GM12878 (cell line): ENCODE data around the gene DNMT3L. TPM values are rescaled to one million over a fixed set of nuclear protein-coding genes. Genes with fewer than 3 reads are reported as not detected.
A peak's percentile ranks its signal among the peaks of the same experiment; 100 is the strongest.

ENCODE experiments used
- ATAC-seq: fragments of 200-7000 bp; cut with Tn5 transposase; 3 replicates; pipeline ENCODE4 v1.9.1; 2020; ENCODE audit warnings: mild to moderate bottlenecking, moderate library complexity
- BruUV-seq: library from RNA; stranded (reverse); fragments of 400-500 nt; replicated peaks from 2 replicates; lab custom pipeline; 2021; lab: Mats Ljungman, UMichigan
- CTCF ChIA-PET: fragments of 300-600 bp; sonication (Branson Sonifier 250); formaldehyde crosslinking; extraction: SDS; loops from one replicate; lab custom pipeline; 2021; ENCODE audit warnings: inconsistent platforms; lab: Yijun Ruan, JAX
- POLR2A ChIA-PET: fragments of 350-600 bp; formaldehyde crosslinking; extraction: SDS; loops from one replicate; lab custom pipeline; 2021; ENCODE audit warnings: inconsistent platforms; lab: Charles Lee
- RAD21 ChIA-PET: fragments of 300-600 bp; sonication (Branson Sonifier 250); formaldehyde crosslinking; loops from one replicate; lab custom pipeline; 2023; ENCODE audit warnings: antibody characterized with exemption; ENCODE audit not compliant: unreplicated experiment; lab: Charles Lee
- SMC1A ChIA-PET: fragments of 300-600 bp; sonication (Branson Sonifier 250); formaldehyde crosslinking; loops from one replicate; lab custom pipeline; 2023; ENCODE audit not compliant: unreplicated experiment, uncharacterized antibody; lab: Charles Lee
- DNase-seq: peaks from one replicate; pipeline ENCODE4 v3.0.0-alpha.2; 2011; ENCODE audit warnings: low read depth, low spot score
- FAIRE-seq: peaks from 3 replicates; lab custom pipeline; 2011; peaks lifted over from hg19 to GRCh38; lab: Jason Lieb, UNC
- H2AFZ ChIP-seq: 2 replicates; pipeline ENCODE4 v1.6.0; 2011; ENCODE audit warnings: low read depth, low read length, control low read depth; ENCODE audit not compliant: control insufficient read depth
- H3K27ac ChIP-seq: 2 replicates; pipeline ENCODE4 v1.5.1; 2011; ENCODE audit warnings: control low read depth; ENCODE audit not compliant: control insufficient read depth, insufficient read depth
- H3K27me3 ChIP-seq, 2 experiments: replicated peaks in 1 of 2; 2 replicates each; pipeline versions ENCODE4 v1.6.0 to v1.6.1; 2011; ENCODE audit warnings: low read length in 1 of 2; ENCODE audit not compliant: control insufficient read depth in 2 of 2, insufficient read depth in 2 of 2
- H3K36me3 ChIP-seq, 2 experiments: 2 replicates each; pipeline ENCODE4 v1.5.1; 2011; ENCODE audit warnings: low read length in 1 of 2; ENCODE audit not compliant: control insufficient read depth in 2 of 2, insufficient read depth in 2 of 2
- H3K4me1 ChIP-seq: 2 replicates; pipeline ENCODE4 v1.6.1; 2011; ENCODE audit warnings: mild to moderate bottlenecking, low read length, moderate library complexity, mixed read lengths; ENCODE audit not compliant: control insufficient read depth, insufficient read depth
- H3K4me2 ChIP-seq: 2 replicates; pipeline ENCODE4 v1.6.0; 2011; ENCODE audit warnings: control low read depth; ENCODE audit not compliant: control insufficient read depth, insufficient read depth
- H3K4me3 ChIP-seq: fragments of 200-600 bp; sonication (generic); 2 replicates; pipeline ENCODE4 v1.5.1; 2016
- H3K79me2 ChIP-seq: 2 replicates; pipeline ENCODE4 v1.6.0; 2011; ENCODE audit warnings: low read length; ENCODE audit not compliant: control insufficient read depth, insufficient read depth
- H3K9ac ChIP-seq: 2 replicates; pipeline ENCODE4 v1.8.0; 2011; ENCODE audit warnings: low read length, control low read depth, mixed read lengths; ENCODE audit not compliant: control insufficient read depth, insufficient read depth
- H3K9me3 ChIP-seq: replicated peaks from 3 replicates; pipeline ENCODE4 v1.5.1; 2011; ENCODE audit warnings: mild to moderate bottlenecking, low read length; ENCODE audit not compliant: control insufficient read depth, insufficient read depth
- H4K20me1 ChIP-seq: 2 replicates; pipeline ENCODE4 v1.6.0; 2011; ENCODE audit not compliant: control insufficient read depth, insufficient read depth
- ATF3 ChIP-seq: IDR thresholded peaks from 2 replicates; pipeline ENCODE4 v1.6.1; 2011; ENCODE audit warnings: low read depth, mild to moderate bottlenecking, low read length, moderate library complexity, borderline replicate concordance; ENCODE audit errors: extremely low read depth
- DPF2 ChIP-seq: fragments of 450-650 bp; IDR thresholded peaks from 2 replicates; pipeline ENCODE4 v1.6.1; 2017; ENCODE audit warnings: mild to moderate bottlenecking
- ELK1 ChIP-seq: IDR thresholded peaks from 2 replicates; pipeline ENCODE4 v1.6.1; 2012; ENCODE audit warnings: low read depth, low read length, improper control_type of control experiment
- GATAD2B ChIP-seq: fragments of 450-650 bp; conservative IDR thresholded peaks from 2 replicates; pipeline ENCODE4 v1.6.1; 2017; ENCODE audit warnings: low read depth, mild to moderate bottlenecking, moderate library complexity
- HDAC2 ChIP-seq: fragments of 200-600 bp; sonication (generic); IDR thresholded peaks from 2 replicates; pipeline ENCODE4 v1.6.1; 2017
- IKZF1 ChIP-seq: fragments of 450-650 bp; conservative IDR thresholded peaks from 2 replicates; pipeline ENCODE4 v1.6.1; 2017; ENCODE audit warnings: antibody characterized with exemption, mild to moderate bottlenecking
- KDM1A ChIP-seq: fragments of 200-600 bp; sonication (generic); IDR thresholded peaks from 2 replicates; pipeline ENCODE4 v1.6.1; 2016; ENCODE audit warnings: borderline replicate concordance
- NFIC ChIP-seq: IDR thresholded peaks from 2 replicates; pipeline ENCODE4 v1.6.1; 2012; ENCODE audit warnings: low read depth, mild to moderate bottlenecking, inconsistent platforms, low read length, moderate library complexity
- NFYB ChIP-seq: IDR thresholded peaks from 2 replicates; pipeline ENCODE4 v1.6.1; 2011; ENCODE audit warnings: low read depth, mild to moderate bottlenecking, low read length, improper control_type of control experiment, moderate library complexity; ENCODE audit not compliant: insufficient read depth
- PAX5 ChIP-seq: IDR thresholded peaks from 2 replicates; pipeline ENCODE4 v1.6.1; 2011; ENCODE audit warnings: low read depth, low read length, borderline replicate concordance
- REST ChIP-seq: IDR thresholded peaks from 2 replicates; pipeline ENCODE4 v1.6.1; 2012; ENCODE audit warnings: mild to moderate bottlenecking, low read depth, low read length
- STAT3 ChIP-seq: IDR thresholded peaks from 2 replicates; pipeline ENCODE4 v1.6.1; 2011; ENCODE audit warnings: low read depth, low read length, improper control_type of control experiment
- TARDBP ChIP-seq: IDR thresholded peaks from 2 replicates; pipeline ENCODE4 v1.6.1; 2016; ENCODE audit warnings: borderline replicate concordance
- TCF3 ChIP-seq: IDR thresholded peaks from 2 replicates; pipeline ENCODE4 v1.6.1; 2012; ENCODE audit warnings: low read depth, mild to moderate bottlenecking, low read length, borderline replicate concordance; ENCODE audit not compliant: insufficient read depth
- YBX1 ChIP-seq: fragments of 450-650 bp; IDR thresholded peaks from 2 replicates; pipeline ENCODE4 v1.6.1; 2016; ENCODE audit warnings: antibody characterized with exemption
- ZSCAN29 ChIP-seq: fragments of 450-650 bp; IDR thresholded peaks from 2 replicates; pipeline ENCODE4 v1.6.1; 2017; ENCODE audit warnings: mild to moderate bottlenecking, moderate library complexity
- WGBS: methylation state at CpG from one replicate; pipeline ENCODE4 v1.1.6; 2016; ENCODE audit warnings: low lambda C conversion rate; ENCODE audit not compliant: insufficient replicate concordance, insufficient coverage; ENCODE audit errors: missing lambda C conversion rate; 5-methylcytosine and 5-hydroxymethylcytosine counted together
- in situ Hi-C: fragments of 300-500 bp; cut with MboI; formaldehyde crosslinking; loops from 9 replicates; pipeline ENCODE4 v1.14.3; 2018; ENCODE audit warnings: mixed read lengths
- intact Hi-C: fragments of 100-400 bp; cut with micrococcal nuclease; formaldehyde crosslinking; loops from one replicate; pipeline ENCODE4 v1.14.2; 2022; ENCODE audit not compliant: unreplicated experiment
- polyA plus RNA-seq, 11 experiments: library from polyadenylated mRNA; depleted of rRNA in 4 of 11; unstranded in 6 of 11; stranded (reverse) in 5 of 11; fragments of >200 nt; fragmentation: Nextera tagmentation in 4 of 11; fragmentation: Illumina TruSeq in 1 of 11; extraction: Ambion mirVana in 4 of 11; extraction: Trizol in 1 of 11; gene quantifications; 1 replicate in 1 of 11; 2 replicates in 10 of 11; pipeline versions ENCODE4 v1.2.1 to v1.2.3, GENCODE V29; 2011 to 2016; ENCODE audit warnings: inconsistent platforms in 2 of 11, missing spikeins in 2 of 11, low read depth in 1 of 11
- total RNA-seq, 4 experiments: library from RNA; depleted of rRNA in 3 of 4; stranded (reverse); fragments of >200 nt in 3 of 4; fragmentation: Illumina TruSeq in 1 of 4; extraction: Trizol in 1 of 4; gene quantifications; 2 replicates each; pipeline versions ENCODE4 v1.2.1 to v1.2.3, GENCODE V29; 2013 to 2021

DNMT3L gene
- total and polyA plus RNA-seq, 10 of the 15 experiments (the other 5 are each of a cell fraction or from before 2014, with no cell fraction given) = not detected

GRCh38 chr21:44301141-44301540 is 39.4 kb upstream of the DNMT3L start:
- no TSS peak for BruUV-seq
- H3K4me2 ChIP-seq = peak overlapping the region; percentile 90
- H4K20me1 ChIP-seq = no peaks in the 10 kb centered on the region
- in situ Hi-C loops (no loop called here), intact Hi-C loops (no loop called here)
- H3K9me3 ChIP-seq = no peaks in the 10 kb centered on the region
- ChIA-PET RAD21 (no interaction called here), CTCF (interaction anchor here (0.6 to 0.9 kb wide), 3 partner anchors 36 to 492 kb away, joined by 3 read pairs; no protein-coding TSS in a partner anchor), SMC1A (no interaction called here)
- DNase-seq = no peak
- H3K4me3 ChIP-seq = peak overlapping the region; percentile 96
- peaks cover 30% of the 10 kb centered on the region for H3K4me1 ChIP-seq
- peaks cover 63% of the 10 kb centered on the region for H3K79me2 ChIP-seq
- H3K27me3 ChIP-seq = no peaks in the 10 kb centered on the region
- TF ChIP-seq GATAD2B (no peak), YBX1 (no peak), ATF3 (no peak), NFIC (no peak), DPF2 (no peak), TCF3 (no peak), IKZF1 (no peak), NFYB (no peak), ZSCAN29 (no peak), TARDBP (no peak), STAT3 (no peak), REST (no peak), ELK1 (no peak), PAX5 (no peak), HDAC2 (no peak), KDM1A (no peak)
- TF ChIP-seq, all 136 proteins: peak for 0
- no peak for FAIRE-seq
- POLR2A ChIA-PET = interaction anchor here (0.9 kb wide), 1 partner anchor 37 kb away, joined by 3 read pairs; no protein-coding TSS in a partner anchor
- Histone ChIP-seq H2AFZ (no peak overlapping the region), H3K9ac (peak overlapping the region; percentile 86), H3K36me3 (no peaks in the 10 kb centered on the region; a peak in 1 of 4 replicates), H3K27ac (peak overlapping the region; percentile 76)
- ATAC-seq = no peak
- 75% methylated on average over 13 of the region's 13 CpGs for WGBS
